ENCODE measurements around the gene BSCL2. TPM values are rescaled to one million over a fixed set of nuclear protein-coding genes. Genes with fewer than 3 reads are reported as not detected.
"Not testable (repeated sequence)": the region's sequence is repeated elsewhere in the genome, so short reads cannot be mapped to it uniquely, and the experiment has no call there.

Gene BSCL2
- 10 to 100 TPM; 18.7 to 38.3 TPM for total RNA-seq

DNA sequence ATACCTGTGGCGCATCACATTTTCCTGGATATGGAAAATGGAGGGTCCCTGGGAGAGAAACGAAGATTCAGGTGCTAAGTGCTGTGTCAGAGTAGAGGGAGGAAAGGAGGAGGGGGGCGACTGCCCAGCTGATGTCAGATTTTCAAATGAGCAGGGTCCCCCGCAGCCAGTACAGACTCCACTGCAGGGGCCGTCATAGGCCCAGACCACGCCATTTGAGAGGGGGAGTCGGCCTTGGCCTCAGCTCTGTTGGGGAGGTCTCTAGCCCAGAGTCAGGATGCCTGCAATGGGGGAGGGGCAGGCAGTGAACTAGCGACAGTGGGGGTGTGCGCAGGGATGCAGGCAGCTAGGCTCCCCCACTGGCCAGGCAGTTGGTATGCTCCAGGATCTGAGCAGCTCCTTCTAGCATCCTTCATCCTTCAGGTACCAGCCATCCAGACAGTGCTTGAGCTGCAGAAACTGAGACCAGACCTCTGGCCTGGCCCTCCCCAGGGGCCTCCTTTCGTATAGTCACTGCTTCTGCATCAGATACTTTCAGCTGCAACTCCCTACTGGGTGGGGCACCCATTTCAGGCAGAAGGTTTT, at the start of gene BSCL2, which contains the start of gene GNG3:
TSS of gene BSCL2 (minus strand) at position 148 of the 585 bp plus-strand sequence. CDS start 229 bp downstream, outside the sequence.
TSS of gene GNG3 (plus strand) at position 400 of the 585 bp plus-strand sequence. CDS start 620 bp downstream, outside the sequence.
- Mint-ChIP-seq H3K4me1 (ENCODE audit: low read depth in 2 of 2) (peaks cover 44 to 49% of the 10 kb centered on the region in 2 donors), H3K9me3 (no peaks in the 10 kb centered on the region), H3K27me3 (no peaks in the 10 kb centered on the region), H3K36me3 (peaks cover 5% of the 10 kb centered on the region), H3K4me3 (peak within 1 kb of the TSS; percentile 93), H3K27ac (peak within 1 kb of the TSS; percentile 91 to 99)
- no peak for ATAC-seq
- no peak for DNase-seq (ENCODE audit: low spot score)

DNA sequence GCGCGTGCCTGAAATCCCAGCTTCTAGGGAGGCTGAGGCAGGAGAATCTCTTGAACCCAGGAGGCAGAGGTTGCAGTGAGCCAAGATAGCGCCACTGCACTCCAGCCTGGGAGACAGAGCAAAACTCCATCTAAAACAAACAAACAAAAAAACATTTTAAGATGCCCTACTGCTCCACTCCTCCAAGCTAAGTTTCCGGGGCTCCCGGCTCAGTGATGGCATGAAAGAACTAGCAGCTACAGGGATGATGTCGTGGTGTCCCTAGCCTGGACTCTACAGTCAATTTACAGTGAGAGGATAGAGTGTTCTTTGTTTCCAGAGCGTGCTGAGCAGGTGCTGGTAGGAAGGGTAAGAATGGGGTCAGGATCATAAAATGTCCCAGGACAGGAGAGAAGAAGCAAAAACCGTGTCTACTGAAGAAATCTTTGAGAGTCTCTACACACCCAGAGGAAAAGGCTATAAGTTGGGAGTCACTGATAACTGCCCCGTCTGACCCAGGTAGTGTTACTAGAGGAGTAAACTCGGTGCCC, 47.9 kb upstream of the BSCL2 start:
- ATAC-seq (no peak), DNase-seq (ENCODE audit: low spot score) (no peak)
- H3K9me3 Mint-ChIP-seq: no peaks in the 10 kb centered on the region
- H3K4me3 Mint-ChIP-seq: peak overlapping the region; percentile 41
- no peaks in the 10 kb centered on the region for H3K27me3 Mint-ChIP-seq
- peaks cover 0 to 3% of the 10 kb centered on the region in 2 donors for H3K4me1 Mint-ChIP-seq (ENCODE audit: low read depth in 2 of 2)
- no peaks in the 10 kb centered on the region for H3K36me3 Mint-ChIP-seq
- no peak overlapping the region for H3K27ac Mint-ChIP-seq

DNA sequence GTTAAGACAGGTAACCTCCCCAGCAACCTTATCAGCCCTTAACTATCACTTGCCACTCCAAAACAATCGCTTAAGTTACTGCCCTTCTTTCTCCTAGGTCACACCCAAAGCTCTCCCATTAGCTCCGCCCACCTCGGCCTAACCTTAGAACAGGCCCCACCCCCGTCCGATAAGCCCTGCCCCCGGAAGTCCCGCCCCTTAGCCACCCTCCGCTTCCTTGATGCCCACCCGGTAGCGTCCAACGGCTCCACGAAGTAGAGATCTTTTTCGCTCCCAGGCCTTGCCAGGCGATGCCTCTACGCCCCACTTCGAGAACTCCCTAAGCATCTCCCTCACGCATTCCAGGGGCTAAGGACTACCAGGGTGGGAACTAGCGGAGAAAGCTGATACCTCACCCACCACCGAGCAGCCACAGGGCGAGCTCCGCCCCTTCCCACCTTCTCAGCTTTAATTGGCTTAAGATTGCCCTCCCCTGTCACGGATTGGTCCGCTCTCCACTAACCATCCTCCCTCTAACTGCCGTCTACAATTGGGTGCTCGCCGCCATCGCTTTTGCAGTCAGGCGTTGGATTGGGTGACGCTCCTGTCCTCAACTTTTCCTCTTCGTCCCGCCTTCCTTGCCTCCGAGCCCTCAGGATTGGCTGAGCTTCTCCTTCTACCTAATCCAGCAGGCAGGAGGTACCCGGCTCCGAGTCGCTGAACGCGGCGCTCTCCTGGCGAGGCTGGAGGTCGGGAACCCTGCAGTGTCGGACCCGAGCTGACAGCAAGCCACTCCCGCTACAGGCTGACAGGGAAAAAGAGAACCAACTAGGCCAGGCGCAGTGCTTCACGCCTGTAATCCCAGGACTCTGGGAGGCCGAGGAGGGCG, 46.7 kb upstream of the BSCL2 start, which contains the start of gene ZBTB3:
TSS of gene ZBTB3 (minus strand) at position 425 of the 868 bp plus-strand sequence. CDS start 496 bp downstream, outside the sequence.
- Mint-ChIP-seq H3K4me3 (peak within 1 kb of the TSS; percentile 90), H3K27me3 (no peaks in the 10 kb centered on the region), H3K27ac (peak within 1 kb of the TSS; percentile 79 to 90), H3K9me3 (no peaks in the 10 kb centered on the region), H3K4me1 (ENCODE audit: low read depth in 2 of 2) (peaks cover 2 to 6% of the 10 kb centered on the region in 2 donors), H3K36me3 (no peaks in the 10 kb centered on the region)
- peak; percentile 98 for ATAC-seq
- peak; percentile 98 for DNase-seq (ENCODE audit: low spot score)

DNA sequence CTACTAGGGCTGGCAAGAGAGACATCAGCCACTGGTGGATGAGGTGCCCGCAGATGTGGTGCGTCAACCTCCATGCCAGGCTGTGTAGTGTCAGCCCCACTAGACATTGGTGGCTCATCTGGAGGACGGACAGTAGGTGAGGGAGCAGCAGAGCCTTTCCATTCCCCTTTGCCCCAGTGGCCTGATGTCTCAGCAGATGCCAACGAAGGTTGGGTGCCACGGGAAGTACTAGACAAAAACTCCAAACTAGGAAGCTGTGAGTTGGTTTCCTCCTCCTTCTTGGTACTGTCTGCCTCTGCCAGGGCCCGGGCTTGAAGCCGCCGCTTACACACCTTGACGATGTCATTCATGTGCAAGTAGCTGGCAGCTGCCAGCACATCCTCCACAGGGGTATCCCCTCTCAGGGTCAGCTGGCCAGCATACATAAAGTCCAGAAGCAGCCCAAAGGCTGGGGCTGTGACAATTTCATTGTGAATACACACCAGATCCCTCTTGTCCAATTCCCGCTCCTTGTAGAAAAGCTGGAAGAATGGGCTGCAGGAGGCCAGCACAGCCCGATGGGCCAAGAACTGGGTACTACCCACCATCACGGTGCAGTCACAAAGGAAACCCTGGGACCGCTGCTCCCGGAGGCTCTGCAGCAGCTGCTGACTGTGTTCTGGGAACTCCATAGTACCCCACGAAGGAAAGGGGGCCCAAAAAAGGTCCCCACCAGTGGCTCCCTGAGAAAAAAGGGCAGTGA, 45.9 kb upstream of the BSCL2 start:
- DNase-seq (ENCODE audit: low spot score) (no peak), ATAC-seq (no peak)
- no peaks in the 10 kb centered on the region for H3K9me3 Mint-ChIP-seq
- H3K4me1 Mint-ChIP-seq (ENCODE audit: low read depth in 2 of 2): peaks cover 6 to 9% of the 10 kb centered on the region in 2 donors
- no peaks in the 10 kb centered on the region for H3K27me3 Mint-ChIP-seq
- H3K27ac Mint-ChIP-seq: peak overlapping the region; percentile 79 to 90
- H3K36me3 Mint-ChIP-seq: no peaks in the 10 kb centered on the region
- peak overlapping the region; percentile 90 for H3K4me3 Mint-ChIP-seq

DNA sequence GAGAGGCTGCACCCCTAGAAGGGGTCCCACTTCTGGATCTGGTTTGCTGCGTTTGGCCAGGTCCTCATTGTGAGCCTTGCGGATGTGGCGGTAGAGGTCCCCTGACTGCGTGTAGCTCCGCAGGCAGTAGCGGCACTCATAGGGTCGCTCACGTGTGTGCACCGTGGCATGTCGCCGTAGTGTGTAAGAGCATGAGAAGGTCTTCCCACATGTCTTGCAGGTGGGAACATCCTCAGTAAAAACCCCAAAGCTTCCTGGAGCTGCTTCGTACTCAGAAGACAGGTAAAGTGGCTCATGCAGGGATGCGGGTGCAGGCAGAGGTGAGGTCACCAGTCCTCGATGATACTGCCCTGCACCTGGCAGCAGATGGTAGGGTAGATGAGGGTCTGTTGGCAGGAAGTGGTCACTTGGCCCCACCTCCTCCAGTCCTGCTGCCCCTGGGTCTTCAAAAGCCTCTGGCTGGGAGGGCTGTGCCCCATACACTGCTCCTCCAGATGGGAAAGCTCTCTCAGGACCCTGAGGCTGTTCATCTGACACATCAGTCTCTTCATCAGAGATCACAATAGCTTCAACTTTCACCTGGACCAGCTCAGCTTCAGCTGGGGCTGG, 45.1 kb upstream of the BSCL2 start:
- ATAC-seq: no peak
- no peak for DNase-seq (ENCODE audit: low spot score)
- Mint-ChIP-seq H3K4me1 (ENCODE audit: low read depth in 2 of 2) (peaks cover 6 to 9% of the 10 kb centered on the region in 2 donors), H3K36me3 (no peaks in the 10 kb centered on the region), H3K4me3 (no peak overlapping the region), H3K27ac (peak overlapping the region in 1 of 2 donors; percentile 90), H3K27me3 (no peaks in the 10 kb centered on the region), H3K9me3 (no peaks in the 10 kb centered on the region)

DNA sequence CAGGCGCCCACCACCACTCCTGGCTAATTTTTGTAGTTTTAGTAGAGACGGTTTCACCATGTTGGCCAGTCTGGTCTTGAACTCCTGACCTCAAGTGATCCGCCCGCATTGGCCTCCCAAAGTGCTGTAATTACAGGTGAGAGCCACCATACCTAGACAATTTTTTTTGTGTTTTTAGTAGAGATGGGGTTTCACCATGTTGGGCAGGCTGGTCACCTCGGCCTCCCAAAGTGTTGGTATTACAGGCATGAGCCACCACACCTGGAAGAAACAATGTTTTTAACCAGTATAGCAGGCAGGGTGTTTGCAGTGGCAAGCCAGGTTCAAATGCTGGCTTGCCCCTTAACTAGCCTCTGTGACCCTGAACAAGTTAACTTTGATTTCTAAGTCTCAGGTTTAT, 42.7 kb upstream of the BSCL2 start:
- not testable (repeated sequence) for DNase-seq (ENCODE audit: low spot score); H3K27ac Mint-ChIP-seq; H3K4me3 Mint-ChIP-seq; ATAC-seq; H3K27me3 Mint-ChIP-seq; H3K36me3 Mint-ChIP-seq; H3K9me3 Mint-ChIP-seq; H3K4me1 Mint-ChIP-seq (ENCODE audit: low read depth in 2 of 2)

DNA sequence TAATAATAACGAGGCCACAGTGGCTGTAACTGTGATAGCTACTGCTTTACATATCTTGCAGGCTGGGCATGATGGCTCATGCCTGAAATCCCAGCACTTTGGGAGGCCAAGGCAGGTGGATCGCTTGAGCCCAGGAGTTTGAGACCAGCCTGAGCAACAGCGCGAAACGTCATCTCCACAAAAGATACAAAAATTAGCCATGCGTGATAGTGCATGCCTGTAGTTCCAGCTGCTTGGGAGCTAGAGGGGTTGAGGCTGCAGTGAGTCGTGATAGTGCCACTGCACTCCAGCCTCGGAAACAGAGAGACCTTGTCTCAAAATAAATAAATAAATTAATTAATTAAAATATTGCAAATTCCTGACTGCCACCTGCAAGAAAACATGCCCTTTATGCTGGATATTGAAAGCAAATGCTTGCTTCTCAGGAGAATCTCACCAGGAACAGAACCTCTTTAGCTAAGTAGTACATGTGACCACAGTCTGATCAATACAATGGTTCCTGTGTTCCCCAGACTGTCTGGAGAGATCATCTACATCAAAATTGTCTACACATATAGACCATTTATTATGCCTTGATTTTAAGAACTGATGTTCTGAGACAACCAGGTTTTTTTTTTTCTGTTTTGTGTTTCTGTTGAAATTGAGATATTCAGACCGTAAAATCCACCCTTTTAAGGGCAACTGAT, 40.4 kb upstream of the BSCL2 start:
- no peak for DNase-seq (ENCODE audit: low spot score)
- Mint-ChIP-seq H3K27me3 (no peaks in the 10 kb centered on the region), H3K27ac (no peak overlapping the region), H3K9me3 (no peaks in the 10 kb centered on the region), H3K4me3 (no peak overlapping the region), H3K4me1 (ENCODE audit: low read depth in 2 of 2) (peaks cover 6% of the 10 kb centered on the region in 2 donors), H3K36me3 (no peaks in the 10 kb centered on the region)
- no peak for ATAC-seq

DNA sequence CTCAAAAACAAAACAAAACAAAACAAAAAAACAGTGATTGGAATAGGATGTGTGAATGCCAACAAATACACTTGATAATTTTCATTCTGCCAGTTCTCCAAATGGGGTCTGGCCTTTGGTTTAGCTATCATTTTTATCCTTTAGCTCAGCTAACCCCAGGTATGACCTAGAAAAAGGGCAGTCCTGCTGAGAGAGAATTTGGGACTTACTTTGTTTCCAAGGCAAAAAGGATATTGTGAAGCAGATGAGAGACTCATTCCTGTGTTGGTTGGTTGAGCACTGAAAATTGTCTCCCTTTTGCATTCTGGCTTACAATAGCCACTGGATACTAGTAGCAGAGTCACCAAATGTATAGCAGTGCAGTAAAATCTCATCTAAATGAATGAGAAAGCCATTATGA, 30.0 kb upstream of the BSCL2 start:
- H3K27ac Mint-ChIP-seq: no peak overlapping the region
- H3K9me3 Mint-ChIP-seq: no peaks in the 10 kb centered on the region
- DNase-seq (ENCODE audit: low spot score): no peak
- H3K4me1 Mint-ChIP-seq (ENCODE audit: low read depth in 2 of 2): peaks cover 4% of the 10 kb centered on the region in 2 donors
- H3K27me3 Mint-ChIP-seq: no peaks in the 10 kb centered on the region
- H3K4me3 Mint-ChIP-seq: no peak overlapping the region
- ATAC-seq: no peak
- peaks cover 5% of the 10 kb centered on the region for H3K36me3 Mint-ChIP-seq

DNA sequence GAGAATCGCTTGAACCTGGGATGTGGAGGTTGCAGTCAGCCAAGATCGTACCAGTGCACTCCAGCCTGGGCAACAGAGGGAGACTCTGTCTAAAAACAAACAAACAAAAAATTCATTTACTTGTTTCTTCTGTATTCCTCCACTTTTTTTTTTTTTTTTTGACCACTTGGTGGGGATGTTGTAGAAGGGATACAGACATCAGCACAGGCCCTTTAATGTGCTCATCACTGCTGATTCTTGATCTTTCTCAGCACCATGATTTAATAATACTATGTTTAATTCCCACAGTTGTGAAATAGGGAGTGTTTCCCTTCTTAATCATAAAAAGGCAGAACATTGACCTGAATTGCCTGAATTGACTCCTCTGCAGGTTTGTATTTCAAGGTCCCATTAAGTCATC, 25.6 kb upstream of the BSCL2 start:
- Mint-ChIP-seq H3K27ac (peak overlapping the region in 1 of 2 donors; percentile 64), H3K36me3 (peaks cover 5% of the 10 kb centered on the region)
- no peak for DNase-seq (ENCODE audit: low spot score)

DNA sequence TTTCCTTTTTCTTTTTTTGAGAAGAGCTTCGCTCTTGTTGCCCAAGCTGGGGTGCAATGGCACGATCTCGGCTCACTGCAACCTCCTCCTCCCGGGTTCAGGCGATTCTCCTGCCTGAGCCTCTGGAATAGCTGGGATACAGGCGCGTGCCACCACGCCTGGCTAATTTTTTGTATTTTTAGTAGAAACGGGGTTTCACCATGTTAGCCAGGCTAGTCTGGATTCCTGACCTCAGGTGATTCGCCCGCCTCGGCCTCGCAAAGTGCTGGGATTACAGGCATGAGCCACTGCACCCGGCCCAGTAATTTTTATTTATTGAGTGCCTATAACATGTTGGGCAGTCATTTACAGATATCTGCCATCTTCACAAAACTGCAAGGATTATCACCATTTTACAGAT, 22.9 kb upstream of the BSCL2 start:
- peak overlapping the region; percentile 92 for H3K4me3 Mint-ChIP-seq
- not testable (repeated sequence) for H3K27me3 Mint-ChIP-seq; DNase-seq (ENCODE audit: low spot score); H3K9me3 Mint-ChIP-seq; ATAC-seq
- peaks cover 16% of the 10 kb centered on the region for H3K36me3 Mint-ChIP-seq
- peak overlapping the region; percentile 90 to 92 for H3K27ac Mint-ChIP-seq
- peaks cover 25 to 29% of the 10 kb centered on the region in 2 donors for H3K4me1 Mint-ChIP-seq (ENCODE audit: low read depth in 2 of 2)

More for the DNA sequence above, 25.6 kb upstream of the BSCL2 start:
- ATAC-seq: no peak
- Mint-ChIP-seq H3K4me3 (no peak overlapping the region), H3K4me1 (ENCODE audit: low read depth in 2 of 2) (peaks cover 17 to 18% of the 10 kb centered on the region in 2 donors), H3K27me3 (no peaks in the 10 kb centered on the region), H3K9me3 (no peaks in the 10 kb centered on the region)

DNA sequence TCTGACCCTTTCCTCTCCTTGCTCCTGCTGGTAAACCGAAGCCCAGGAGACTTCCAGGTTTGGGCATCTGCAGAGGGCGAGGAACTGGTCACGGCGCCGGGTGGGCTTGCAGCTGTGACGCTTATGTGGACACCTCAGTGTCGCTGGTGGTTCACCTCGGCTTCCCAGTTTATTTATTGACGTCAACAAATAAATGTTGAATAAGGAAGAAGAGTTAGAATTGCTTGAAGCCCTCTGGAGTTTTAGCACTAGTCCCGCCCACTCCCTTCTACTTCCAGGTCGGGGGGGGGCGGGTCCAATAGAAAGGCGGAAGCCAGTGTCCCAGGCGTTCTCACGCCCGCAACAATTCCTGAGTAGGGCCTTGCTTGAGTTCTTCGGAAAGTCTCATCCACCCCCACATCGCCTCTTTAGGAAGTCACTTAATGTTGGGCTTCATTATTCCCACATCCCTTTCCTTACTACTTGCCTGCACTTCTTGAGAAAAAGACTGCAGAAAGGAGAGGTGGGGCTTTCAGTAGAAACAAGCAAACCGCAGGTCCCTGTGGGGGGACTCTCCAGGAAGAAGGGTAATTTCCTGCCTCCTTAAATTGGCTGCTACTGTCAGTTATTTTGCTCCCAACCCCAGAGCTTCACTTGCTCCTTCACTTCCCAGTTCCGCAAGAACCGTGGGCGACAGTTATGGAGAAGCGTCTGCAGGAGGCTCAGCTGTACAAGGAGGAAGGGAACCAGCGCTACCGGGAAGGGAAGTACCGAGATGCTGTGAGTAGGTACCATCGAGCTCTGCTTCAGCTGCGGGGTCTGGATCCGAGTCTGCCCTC, 21.2 kb upstream of the BSCL2 start, which contains the start of gene TTC9C:
TSS of gene TTC9C (plus strand) at position 316 of the 818 bp plus-strand sequence. CDS start at position 679, 363 bp downstream.
- H3K36me3 Mint-ChIP-seq: peaks cover 27% of the 10 kb centered on the region
- peaks cover 39 to 44% of the 10 kb centered on the region in 2 donors for H3K4me1 Mint-ChIP-seq (ENCODE audit: low read depth in 2 of 2)
- no peaks in the 10 kb centered on the region for H3K9me3 Mint-ChIP-seq
- H3K27ac Mint-ChIP-seq: peak within 1 kb of the TSS; percentile 90 to 92
- DNase-seq (ENCODE audit: low spot score) (peak; percentile 85), ATAC-seq (peak; percentile 55 to 66)
- no peaks in the 10 kb centered on the region for H3K27me3 Mint-ChIP-seq
- peak within 1 kb of the TSS; percentile 92 for H3K4me3 Mint-ChIP-seq

DNA sequence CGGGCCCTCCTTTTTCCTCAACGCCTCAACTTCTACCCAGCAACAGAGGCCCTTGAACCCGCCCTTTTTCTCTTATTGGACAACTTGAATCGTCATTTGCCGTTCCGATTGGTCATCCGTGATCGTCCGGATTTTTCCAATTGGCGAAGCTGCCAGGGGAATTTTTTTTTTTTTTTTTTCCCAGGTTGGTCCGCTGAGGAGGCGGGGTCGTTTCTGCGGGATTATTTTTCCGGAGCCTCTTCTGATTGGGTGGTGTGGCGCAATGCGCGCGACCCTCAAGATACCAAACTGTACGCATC, 20.6 kb upstream of the BSCL2 start:
- peak overlapping the region; percentile 92 for H3K4me3 Mint-ChIP-seq
- peaks cover 23% of the 10 kb centered on the region for H3K36me3 Mint-ChIP-seq
- DNase-seq (ENCODE audit: low spot score) (peak; percentile 91), ATAC-seq (peak; percentile 68 to 82)
- peak overlapping the region; percentile 90 to 92 for H3K27ac Mint-ChIP-seq
- H3K27me3 Mint-ChIP-seq: no peaks in the 10 kb centered on the region
- no peaks in the 10 kb centered on the region for H3K9me3 Mint-ChIP-seq
- H3K4me1 Mint-ChIP-seq (ENCODE audit: low read depth in 2 of 2): peaks cover 36 to 39% of the 10 kb centered on the region in 2 donors

Measured in natural killer cell treated with Interleukin-12 subunit alpha and Interleukin-12 subunit beta and Interleukin-15 and Interleukin-18, amount 100 ng/mL, for 72 hours (primary cell).